GM23338 (cell line): ENCODE measurements around the gene TF. TPM values are rescaled to one million over a fixed set of nuclear protein-coding genes. Genes with fewer than 3 reads are reported as not detected.

ENCODE experiments used
- ATAC-seq: fragments of 200-7000 bp; cut with Tn5 transposase; 3 replicates; pipeline ENCODE4 v1.9.1; 2020
- DNase-seq: peaks from one replicate; pipeline ENCODE4 v3.0.0-alpha.2; 2015; ENCODE audit warnings: low spot score
- H2AFZ ChIP-seq: fragments of 200-600 bp; sonication (generic); 2 replicates; pipeline ENCODE4 v1.8.0; 2016; ENCODE audit warnings: antibody characterized with exemption, mild to moderate bottlenecking, moderate library complexity
- H3F3A ChIP-seq: fragments of 200-600 bp; sonication (generic); replicated peaks from 2 replicates; pipeline ENCODE4 v1.8.0; 2017; ENCODE audit warnings: antibody characterized with exemption, mixed run types, low read depth
- H3K27ac ChIP-seq: fragments of 200-600 bp; sonication (generic); 2 replicates; pipeline ENCODE4 v1.6.1; 2016; ENCODE audit warnings: low read depth
- H3K27me3 ChIP-seq: fragments of 200-600 bp; sonication (generic); 2 replicates; pipeline ENCODE4 v1.8.0; 2016; ENCODE audit warnings: mild to moderate bottlenecking, mixed run types, moderate library complexity; ENCODE audit not compliant: insufficient read depth
- H3K36me3 ChIP-seq: fragments of 200-600 bp; sonication (generic); 2 replicates; pipeline ENCODE4 v1.8.0; 2016; ENCODE audit warnings: mild to moderate bottlenecking; ENCODE audit not compliant: insufficient read depth
- H3K4me1 ChIP-seq: fragments of 200-600 bp; sonication (generic); 2 replicates; pipeline ENCODE4 v1.8.0; 2016; ENCODE audit warnings: mild to moderate bottlenecking, moderate library complexity; ENCODE audit not compliant: insufficient read depth
- H3K4me2 ChIP-seq: fragments of 200-600 bp; sonication (generic); 2 replicates; pipeline ENCODE4 v1.7.1; 2017; ENCODE audit warnings: mixed run types
- H3K4me3 ChIP-seq: fragments of 200-600 bp; sonication (generic); 2 replicates; pipeline ENCODE4 v1.6.1; 2016; ENCODE audit warnings: mixed run types
- H3K79me2 ChIP-seq: fragments of 200-600 bp; sonication (generic); replicated peaks from 2 replicates; pipeline ENCODE4 v1.8.0; 2017; ENCODE audit warnings: mild to moderate bottlenecking; ENCODE audit not compliant: insufficient read depth
- H3K9me2 ChIP-seq: fragments of 200-600 bp; sonication (generic); 2 replicates; pipeline ENCODE4 v1.8.0; 2017; ENCODE audit not compliant: insufficient read depth
- H4K20me1 ChIP-seq: fragments of 200-600 bp; sonication (generic); replicated peaks from 2 replicates; pipeline ENCODE4 v1.8.0; 2017; ENCODE audit warnings: mild to moderate bottlenecking; ENCODE audit not compliant: insufficient read depth
- H3K27ac Mint-ChIP-seq: 2 replicates; pipeline ENCODE4 v1.8.0; 2020; ENCODE audit warnings: inconsistent platforms, mild to moderate bottlenecking, moderate library complexity, mixed read lengths
- H3K27me3 Mint-ChIP-seq: 3 replicates; pipeline ENCODE4 v1.8.0; 2022; ENCODE audit warnings: low read depth, mild to moderate bottlenecking, moderate library complexity, mixed read lengths, inconsistent platforms; ENCODE audit not compliant: insufficient read depth, poor library complexity
- H3K36me3 Mint-ChIP-seq: 3 replicates; pipeline ENCODE4 v1.8.0; 2021; ENCODE audit warnings: low read depth, mild to moderate bottlenecking, inconsistent platforms, moderate library complexity, mixed read lengths
- H3K4me1 Mint-ChIP-seq: 3 replicates; pipeline ENCODE4 v1.8.0; 2020; ENCODE audit warnings: mild to moderate bottlenecking, inconsistent platforms, mixed read lengths
- H3K4me3 Mint-ChIP-seq: 3 replicates; pipeline ENCODE4 v1.8.0; 2021; ENCODE audit warnings: moderate library complexity, mild to moderate bottlenecking, inconsistent platforms, mixed read lengths
- H3K9me3 Mint-ChIP-seq: 3 replicates; pipeline ENCODE4 v1.8.0; 2020; ENCODE audit warnings: moderate library complexity, mild to moderate bottlenecking, inconsistent platforms, mixed read lengths
- CREB1 ChIP-seq: fragments of 250-450 bp; sonication (Bioruptor Pico); IDR thresholded peaks from 2 replicates; pipeline ENCODE4 v1.5.0; 2020; ENCODE audit warnings: low read depth, mild to moderate bottlenecking, moderate library complexity
- CTCF ChIP-seq, 2 experiments: fragments of 200-600 bp in 1 of 2; sonication (generic) in 1 of 2; conservative IDR thresholded peaks; 2 replicates each; pipeline versions ENCODE4 v1.5.1 to v1.6.1; 2016 to 2017; ENCODE audit warnings: antibody characterized with exemption in 2 of 2, low read depth in 2 of 2, mild to moderate bottlenecking in 2 of 2, moderate library complexity in 1 of 2
- ETS1 ChIP-seq: IDR thresholded peaks from 2 replicates; pipeline ENCODE4 v1.6.1; 2016; ENCODE audit warnings: antibody characterized with exemption
- EZH2 ChIP-seq: fragments of 200-600 bp; sonication (generic); IDR thresholded peaks from one replicate; pipeline ENCODE4 v1.8.0; 2017; ENCODE audit warnings: antibody characterized with exemption, mild to moderate bottlenecking, low read depth; ENCODE audit not compliant: unreplicated experiment
- EZH2phosphoT487 ChIP-seq: fragments of 200-600 bp; sonication (generic); IDR thresholded peaks from one replicate; pipeline ENCODE4 v1.8.1; 2018; ENCODE audit warnings: antibody characterized with exemption; ENCODE audit not compliant: unreplicated experiment
- JUNB ChIP-seq: IDR thresholded peaks from one replicate; pipeline ENCODE4 v1.6.1; 2016; ENCODE audit warnings: antibody characterized with exemption; ENCODE audit not compliant: unreplicated experiment
- NANOG ChIP-seq: IDR thresholded peaks from 2 replicates; pipeline ENCODE4 v1.6.1; 2016; ENCODE audit warnings: antibody characterized with exemption, borderline replicate concordance
- POLR2AphosphoS5 ChIP-seq: IDR thresholded peaks from 2 replicates; pipeline ENCODE4 v1.6.1; 2016; ENCODE audit warnings: antibody characterized with exemption, low read depth
- REST ChIP-seq: IDR thresholded peaks from one replicate; pipeline ENCODE4 v1.6.1; 2018; ENCODE audit warnings: antibody characterized with exemption; ENCODE audit not compliant: unreplicated experiment
- STAT1 ChIP-seq: IDR thresholded peaks from one replicate; pipeline ENCODE4 v1.6.1; 2016; ENCODE audit warnings: antibody characterized with exemption; ENCODE audit not compliant: unreplicated experiment
- ZNF114 ChIP-seq: fragments of 250-450 bp; sonication (Bioruptor Pico); IDR thresholded peaks from 2 replicates; pipeline ENCODE4 v1.5.0; 2020; ENCODE audit warnings: mild to moderate bottlenecking, moderate library complexity
- ZNF331 ChIP-seq: fragments of 250-450 bp; sonication (Bioruptor Pico); IDR thresholded peaks from 2 replicates; pipeline ENCODE4 v1.5.0; 2020; ENCODE audit warnings: low read depth, mild to moderate bottlenecking, moderate library complexity
- ZNF462 ChIP-seq: fragments of 250-450 bp; sonication (Bioruptor Pico); IDR thresholded peaks from 2 replicates; pipeline ENCODE4 v1.5.0; 2020; ENCODE audit warnings: mild to moderate bottlenecking, moderate library complexity
- polyA plus RNA-seq: library from polyadenylated mRNA; unstranded; fragments of >200 nt; fragmentation: Nextera tagmentation; extraction: Ambion mirVana; gene quantifications from 2 replicates; pipeline ENCODE4 v1.2.1, GENCODE V29; 2016
- total RNA-seq: library from RNA; depleted of rRNA; stranded (reverse); fragments of >200 nt; shearing (Covaris generic); gene quantifications from 2 replicates; pipeline ENCODE4 v1.2.3, GENCODE V29; 2014

Gene TF
- total and polyA plus RNA-seq, 2 experiments from 2014 or later: 0.03 to 0.76 TPM

- Mint-ChIP-seq H3K4me1 (peaks cover 20% of the 10 kb centered on the region), H3K9me3 (no peaks in the 10 kb centered on the region), H3K27ac (peak overlapping the region; percentile 68), H3K27me3 (peaks cover 13% of the 10 kb centered on the region), H3K4me3 (no peak overlapping the region), H3K36me3 (peaks cover 62% of the 10 kb centered on the region)
- no peak overlapping the region for H3K4me2 ChIP-seq
- H3K9me2 ChIP-seq: peaks cover 4% of the 10 kb centered on the region; the same call in 1 of the 2 replicates
- H3K4me1 ChIP-seq: no peaks in the 10 kb centered on the region
- ATAC-seq: no peak
- no peaks in the 10 kb centered on the region; the same call in 1 of the 2 replicates for H4K20me1 ChIP-seq
- H3K27ac ChIP-seq: 0 out of 2 replicates have a peak overlapping the region, but pooled peaks have one; percentile 16
- no peak overlapping the region for H2AFZ ChIP-seq
- H3K4me3 ChIP-seq: no peak overlapping the region
- H3K36me3 ChIP-seq: peaks cover 31% of the 10 kb centered on the region; the same call in 1 of the 2 replicates
- no peaks in the 10 kb centered on the region for H3K79me2 ChIP-seq
- DNase-seq: no peak
- TF ChIP-seq STAT1: no peak
- no peak for TF ChIP-seq POLR2AphosphoS5
- TF ChIP-seq NANOG: no peak
- no peak for TF ChIP-seq EZH2phosphoT487
- no peak for TF ChIP-seq EZH2
- no peak for TF ChIP-seq ZNF331
- no peak for TF ChIP-seq CREB1
- no peak for TF ChIP-seq ZNF114 (CRISPR knock-in tag)
- no peak for TF ChIP-seq ZNF462 (CRISPR knock-in tag)
- TF ChIP-seq ETS1: no peak
- TF ChIP-seq REST: no peak
- no peak for TF ChIP-seq CTCF (conservative IDR thresholded peaks at IDR 0.05; ENCODE audit: low read depth in 2 of 2)
- TF ChIP-seq JUNB: no peak
- peaks cover 8% of the 10 kb centered on the region for H3F3A ChIP-seq
- H3K27me3 ChIP-seq: no peaks in the 10 kb centered on the region
Observed at GRCh38 chr3:133820889-133821675, 74.9 kb downstream of the TF start.
